HG03159 (cell line): ENCODE results near the gene RNF227.

ENCODE experiments used
- ATAC-seq: cut with Tn5 transposase; IDR thresholded peaks from one replicate; pipeline ENCODE4 v1.9.1; 2021; ENCODE audit warnings: mild to moderate bottlenecking, moderate library complexity; ENCODE audit not compliant: unreplicated experiment

The RNF227 gene

DNA sequence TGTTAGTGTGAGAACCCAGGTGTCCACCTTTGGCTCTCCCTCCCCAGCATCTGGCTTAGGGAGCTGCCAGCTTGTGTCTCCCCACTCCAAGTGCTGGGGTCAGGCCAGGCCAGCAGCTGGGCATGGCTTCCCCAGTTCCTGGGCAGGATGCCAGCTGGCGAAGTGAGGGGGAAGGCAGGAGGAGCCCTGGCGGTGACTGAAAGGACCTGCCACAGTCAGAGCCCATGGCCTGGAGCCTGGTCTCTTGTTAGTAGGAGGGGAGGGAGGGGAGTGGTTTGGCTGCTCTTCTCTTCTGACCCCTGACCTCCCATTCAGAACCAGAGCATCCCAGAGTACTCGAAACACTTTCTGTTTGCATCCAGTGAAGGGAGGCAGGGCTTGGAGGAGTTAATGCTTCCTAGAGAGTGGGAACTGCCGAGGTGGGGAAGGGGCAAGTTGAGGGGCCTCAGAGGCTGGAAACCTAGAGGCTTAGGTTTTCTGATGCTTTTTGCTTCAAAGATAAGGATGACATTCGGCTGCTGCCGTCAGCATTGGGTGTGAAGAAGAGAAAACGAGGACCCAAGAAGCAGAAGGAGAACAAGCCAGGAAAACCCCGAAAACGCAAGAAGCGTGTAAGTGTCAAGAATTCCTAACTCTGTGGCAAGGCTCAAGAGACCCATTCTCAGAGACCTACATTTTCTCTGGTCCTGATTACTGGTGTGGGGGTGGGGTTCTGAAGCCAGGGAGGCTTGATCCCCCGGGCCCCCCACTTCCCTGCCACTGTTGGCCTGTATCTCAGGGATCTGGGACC is 26.7 kb downstream of the RNF227 start:
- ATAC-seq = no peak

DNA sequence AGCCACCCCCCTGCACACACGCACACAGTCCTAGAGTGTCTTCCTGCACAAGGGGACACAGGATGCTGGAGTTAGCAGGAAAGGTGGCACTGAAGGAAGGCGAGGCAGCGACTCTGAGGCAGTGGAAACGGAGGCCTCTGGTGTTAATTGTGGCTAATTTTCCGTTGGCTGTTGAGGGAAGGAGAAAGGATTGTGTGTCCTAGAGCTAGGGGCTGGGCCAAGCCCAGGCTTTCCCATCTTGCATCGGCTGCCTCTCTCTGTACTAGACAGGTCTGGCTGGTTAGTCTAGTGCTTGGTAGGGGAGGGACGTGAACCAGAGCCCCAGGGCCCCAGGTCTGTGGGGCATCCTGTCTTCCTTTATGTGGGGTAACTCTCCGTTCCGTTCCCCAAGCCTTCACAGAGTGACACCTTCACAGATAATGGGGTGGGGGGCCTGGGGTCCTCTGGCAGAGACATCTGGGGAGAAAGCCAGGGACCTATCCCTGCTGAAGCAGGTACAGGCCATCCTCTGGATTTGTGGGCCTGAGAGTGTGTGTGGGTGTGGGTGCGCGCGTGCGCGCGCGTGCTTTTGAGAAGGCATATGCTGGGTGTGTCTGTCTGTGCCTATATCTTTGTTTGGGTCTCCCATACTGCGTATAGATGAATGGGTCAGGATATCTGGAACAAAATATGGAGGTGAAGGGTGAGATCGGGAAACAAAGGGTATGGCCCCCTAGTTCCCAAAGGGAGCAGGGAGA is 27.7 kb downstream of the RNF227 start, which contains the start of gene CHD3:
Gene CHD3 (plus strand): TSS at position 606 of the 737 bp plus-strand sequence. CDS start 212 bp downstream, outside the sequence.
- no peak for ATAC-seq

DNA sequence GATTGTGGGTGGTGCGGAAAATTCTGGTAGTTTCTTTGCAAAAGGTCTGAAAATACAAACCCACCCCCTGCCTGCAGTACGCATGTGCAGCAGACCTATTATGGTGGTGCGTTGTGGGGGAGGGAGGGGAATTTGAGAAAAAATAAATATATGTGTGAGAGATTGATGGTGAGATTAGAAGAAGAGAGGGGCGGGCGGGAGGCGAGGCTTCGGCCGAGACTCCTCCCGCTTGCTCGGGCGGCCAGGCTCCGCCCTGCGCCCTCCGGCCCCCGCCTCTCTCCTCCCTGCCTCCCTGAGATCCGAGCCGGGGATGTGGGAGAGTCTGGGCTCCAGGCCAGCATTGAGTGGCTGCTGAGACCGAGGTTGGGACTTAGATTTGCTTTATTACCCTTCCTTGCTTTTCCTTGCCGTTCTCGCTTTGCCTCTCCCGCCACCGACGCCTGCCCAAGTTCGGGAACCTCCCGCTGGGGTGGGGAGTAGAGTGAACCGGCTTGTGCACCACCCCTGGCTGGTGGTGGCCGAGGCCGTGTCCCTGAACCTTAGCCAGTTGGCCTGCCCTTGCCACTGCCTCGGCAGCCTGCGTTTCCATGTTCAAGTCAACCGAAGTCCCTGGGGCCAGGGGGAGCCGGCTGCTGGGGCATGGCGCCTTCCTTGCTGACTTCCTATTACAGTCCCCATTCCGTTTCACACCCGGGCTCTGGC is 28.5 kb downstream of the RNF227 start:
- peak; percentile 36 for ATAC-seq

DNA sequence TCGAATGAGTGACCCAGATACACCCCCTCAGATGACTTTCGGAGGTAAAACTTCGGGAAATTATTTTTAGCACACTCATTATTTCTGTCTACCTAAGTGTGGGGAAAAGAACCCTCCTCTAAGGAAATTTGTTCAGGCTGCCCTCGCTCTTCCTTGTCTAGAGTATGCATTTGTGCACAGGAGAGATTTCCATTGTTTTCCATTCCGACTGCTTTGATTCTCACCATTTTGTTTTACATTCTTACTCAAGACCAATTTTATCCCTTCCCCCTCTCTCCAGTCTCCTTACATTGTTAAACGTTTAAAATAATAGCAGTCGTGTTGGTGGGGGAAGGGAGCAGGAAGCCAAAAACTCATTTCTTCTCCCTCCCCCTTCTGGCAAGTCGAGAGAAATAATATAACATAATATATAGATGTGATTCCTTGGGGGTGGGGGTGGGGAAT is 29.0 kb downstream of the RNF227 start:
- no peak for ATAC-seq

DNA sequence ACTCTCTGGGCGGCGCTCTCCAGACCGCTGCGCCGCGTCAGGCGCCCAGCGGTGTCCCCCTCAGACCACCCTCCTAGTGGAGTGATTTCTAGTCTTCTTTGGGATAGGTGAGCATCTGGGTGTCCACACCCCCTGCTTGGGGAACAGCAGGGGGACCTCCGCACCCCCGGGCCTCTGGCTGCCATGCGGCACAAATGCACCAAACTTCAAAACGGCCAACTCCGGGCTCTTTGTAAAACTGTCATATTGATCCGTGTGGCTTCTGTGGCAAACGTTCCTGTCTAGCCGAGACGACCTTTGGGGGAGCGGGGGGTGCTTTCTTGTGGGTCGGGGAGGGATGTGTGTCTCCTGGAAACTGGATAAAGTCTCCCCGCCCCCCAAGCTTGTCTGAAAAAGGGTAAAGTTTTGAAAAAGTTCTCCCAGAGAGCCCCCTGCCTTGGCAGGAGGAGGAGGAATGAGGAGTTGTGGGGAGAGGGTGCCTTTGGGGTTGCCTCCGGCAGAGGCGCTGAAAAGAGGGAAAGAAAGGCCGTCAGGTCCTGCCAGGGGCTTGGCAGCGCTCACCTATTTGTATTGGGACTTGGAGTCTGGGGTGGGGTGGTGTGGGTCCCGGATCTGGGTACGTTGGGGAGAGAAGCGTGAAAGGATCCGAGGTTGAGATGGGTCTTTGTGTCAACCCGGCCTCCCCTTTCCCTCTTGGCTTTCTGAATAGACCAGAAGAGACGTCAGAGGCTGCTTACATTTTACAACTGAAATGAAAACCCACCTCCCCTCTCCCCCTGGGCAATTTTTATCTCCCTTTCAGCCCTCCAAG is 29.7 kb downstream of the RNF227 start:
- ATAC-seq = no peak

DNA sequence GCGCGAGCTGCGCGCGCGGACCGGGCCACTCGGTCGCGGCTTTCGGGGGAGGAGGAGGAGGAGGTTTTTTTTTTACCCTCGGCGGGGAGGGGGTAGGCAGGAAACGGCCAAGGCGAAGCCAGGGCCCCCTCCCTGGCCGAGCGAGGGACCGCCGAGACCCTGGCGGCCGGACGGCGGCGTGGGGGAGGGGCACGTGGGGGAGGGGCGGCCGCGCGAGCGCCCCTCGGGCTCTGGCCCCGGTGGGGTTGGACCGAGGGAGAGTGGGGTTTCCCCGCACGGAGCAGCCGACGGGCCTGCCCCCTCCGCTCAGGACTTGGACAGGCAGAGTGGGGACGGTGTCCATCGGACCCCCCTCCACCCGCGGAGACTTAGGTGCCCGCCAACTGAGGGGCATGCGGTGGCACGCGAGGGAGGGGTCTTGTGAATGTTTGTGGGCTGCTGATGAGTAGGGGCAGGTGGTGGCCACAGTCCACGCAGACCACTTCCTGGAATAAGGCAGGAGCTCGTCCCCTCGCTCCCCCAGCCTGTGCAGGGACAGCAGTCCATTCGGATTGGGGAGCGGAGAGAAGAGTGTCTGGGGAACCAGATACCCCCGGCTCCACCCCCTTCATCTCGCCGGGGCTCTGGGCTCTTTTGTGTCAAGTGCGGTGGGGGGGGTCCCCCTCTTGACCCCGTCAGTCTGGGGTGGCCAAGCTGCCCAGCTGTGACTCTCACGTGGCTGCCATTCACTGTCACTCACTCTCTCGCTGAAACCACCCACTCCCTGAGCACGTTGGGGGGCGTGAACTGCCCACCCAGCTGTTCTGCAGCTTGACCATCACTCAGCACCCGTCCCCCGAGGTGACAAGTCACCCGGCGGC is 30.5 kb downstream of the RNF227 start:
- ATAC-seq = no peak

DNA sequence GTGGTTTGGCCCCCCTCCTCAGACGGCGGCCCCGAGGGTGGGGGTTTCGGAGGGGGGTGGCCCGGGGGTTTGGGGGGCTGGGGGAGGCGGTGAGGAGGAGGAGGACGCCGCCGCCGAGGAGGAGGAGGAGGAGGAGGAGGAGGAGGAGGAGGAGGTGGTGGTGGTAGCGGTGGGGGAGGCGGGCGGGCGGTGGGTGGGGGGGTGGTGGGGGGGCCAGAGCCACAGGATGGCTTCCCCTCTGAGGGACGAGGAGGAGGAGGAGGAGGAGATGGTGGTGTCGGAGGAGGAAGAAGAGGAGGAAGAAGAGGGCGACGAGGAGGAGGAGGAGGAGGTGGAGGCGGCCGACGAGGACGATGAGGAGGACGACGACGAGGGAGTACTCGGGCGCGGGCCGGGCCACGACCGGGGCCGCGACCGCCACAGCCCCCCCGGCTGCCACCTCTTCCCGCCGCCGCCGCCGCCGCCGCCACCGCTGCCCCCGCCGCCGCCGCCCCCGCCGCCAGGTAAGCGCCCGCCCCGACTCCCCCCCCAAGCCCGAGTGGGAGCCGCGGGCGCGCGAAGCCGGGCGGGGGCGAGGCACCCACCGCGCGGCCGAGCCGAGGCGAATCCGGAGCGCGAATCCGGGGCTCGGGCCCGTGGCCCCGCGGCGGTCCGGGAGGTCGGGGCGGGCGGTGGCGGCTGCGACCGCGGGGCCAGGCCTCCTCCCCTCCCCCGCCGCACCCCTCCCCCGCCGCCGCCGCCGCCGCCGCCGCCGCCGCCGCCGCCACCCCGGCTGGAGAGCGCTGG is 31.3 kb downstream of the RNF227 start:
- ATAC-seq = no peak

DNA sequence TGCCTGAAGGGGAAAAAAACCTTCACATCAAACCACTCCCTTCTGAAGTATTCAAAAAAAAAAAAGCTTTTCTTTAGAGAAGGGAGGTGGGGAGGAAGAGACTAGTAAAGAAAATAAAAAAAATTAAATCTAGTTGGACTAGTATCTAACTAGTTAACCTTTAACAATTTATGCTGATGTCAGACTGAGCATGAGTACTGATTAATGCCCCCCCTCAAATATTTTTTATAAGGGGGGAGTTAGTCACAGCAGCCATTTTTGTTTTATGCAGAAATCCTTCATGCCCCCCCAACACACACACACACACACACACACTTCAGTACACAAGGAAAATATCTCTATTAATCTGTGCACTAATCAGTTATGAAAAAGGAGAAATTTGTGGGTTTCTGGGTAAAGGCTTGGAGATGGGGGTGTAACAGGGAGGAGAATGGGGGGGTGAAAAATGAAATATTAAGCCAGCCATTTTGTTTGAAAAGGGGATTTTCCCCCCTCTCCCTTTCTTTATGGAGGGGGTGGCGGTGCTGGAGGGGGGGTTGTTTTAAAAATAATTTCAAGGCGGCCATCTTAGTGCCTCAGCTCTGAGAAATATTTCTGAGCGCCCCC is 32.2 kb downstream of the RNF227 start:
- ATAC-seq = no peak

DNA sequence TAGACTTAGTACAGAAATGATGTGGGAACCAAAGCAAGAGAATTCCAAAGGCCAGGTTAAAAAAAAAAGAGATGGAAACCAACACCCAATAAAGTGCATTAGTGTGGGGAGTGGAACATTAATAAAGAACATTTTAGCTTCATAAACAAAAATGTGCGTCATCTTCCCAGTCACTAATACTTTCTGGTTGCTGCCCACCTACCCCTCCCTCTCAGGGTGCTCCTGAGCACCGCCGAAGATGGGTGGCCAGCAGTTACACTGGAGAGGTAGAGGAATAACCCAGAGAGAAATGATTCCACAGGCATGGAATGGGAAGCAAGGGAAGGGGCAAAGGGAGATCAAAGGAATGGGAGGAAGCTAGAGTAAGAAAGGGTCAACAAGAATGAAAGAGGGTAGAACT is 33.5 kb downstream of the RNF227 start:
- ATAC-seq = no peak

DNA sequence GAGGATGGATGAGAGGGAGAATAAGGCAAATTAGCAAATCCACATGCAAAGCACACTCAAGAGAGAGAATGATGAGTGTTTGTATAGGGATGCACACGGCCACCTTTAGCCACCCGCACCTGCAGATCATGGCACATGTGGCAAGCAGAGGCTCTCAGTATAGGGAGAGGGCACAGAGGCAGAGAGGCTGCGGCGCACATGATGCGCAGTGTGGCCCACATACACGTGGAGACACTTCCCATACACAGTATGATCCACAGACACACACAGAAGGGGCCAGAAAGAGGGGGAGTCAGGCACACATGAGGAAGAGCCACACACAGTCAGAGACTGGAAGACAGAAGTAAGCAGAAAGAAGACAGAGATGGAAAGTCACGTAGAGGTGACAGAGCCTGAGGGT is 34.0 kb downstream of the RNF227 start:
- no peak for ATAC-seq

DNA sequence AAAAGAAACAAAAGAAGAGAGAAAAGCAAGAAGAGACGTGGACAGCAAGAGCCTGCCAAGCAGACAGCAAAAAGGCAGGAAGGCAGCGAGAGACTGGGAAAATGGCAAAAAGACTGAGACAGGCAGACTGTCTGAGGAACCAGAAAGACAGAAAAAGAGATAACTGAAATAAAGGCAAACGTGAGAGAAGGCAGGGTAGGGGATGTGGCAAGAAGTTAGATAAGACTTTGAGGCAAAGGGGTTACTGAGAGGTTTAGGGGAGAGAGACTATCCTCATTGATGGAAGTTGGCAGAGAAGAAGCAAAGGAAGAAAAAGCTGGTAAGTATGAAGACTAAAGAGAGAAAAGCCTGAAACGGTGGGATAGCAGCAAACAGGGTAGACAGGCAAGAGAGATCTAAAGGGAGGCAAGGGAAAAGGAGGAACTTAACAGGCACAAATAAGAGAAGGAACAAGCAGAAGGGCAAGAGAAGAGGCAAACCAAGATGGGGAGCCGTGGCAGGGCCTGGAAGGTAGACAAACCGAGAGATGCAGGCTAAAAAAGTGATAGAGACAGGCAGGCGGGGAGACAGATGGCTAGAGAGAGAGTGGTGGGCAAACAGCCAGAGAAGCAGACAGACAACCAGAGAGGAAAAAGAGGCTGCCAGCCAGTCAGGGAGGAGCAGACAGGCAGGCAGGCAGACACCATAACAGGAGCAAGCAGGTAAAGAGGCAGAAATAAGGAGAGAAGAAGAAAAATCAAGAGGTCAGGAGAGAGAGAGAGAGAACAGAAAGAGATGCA is 34.6 kb downstream of the RNF227 start:
- ATAC-seq = no peak

DNA sequence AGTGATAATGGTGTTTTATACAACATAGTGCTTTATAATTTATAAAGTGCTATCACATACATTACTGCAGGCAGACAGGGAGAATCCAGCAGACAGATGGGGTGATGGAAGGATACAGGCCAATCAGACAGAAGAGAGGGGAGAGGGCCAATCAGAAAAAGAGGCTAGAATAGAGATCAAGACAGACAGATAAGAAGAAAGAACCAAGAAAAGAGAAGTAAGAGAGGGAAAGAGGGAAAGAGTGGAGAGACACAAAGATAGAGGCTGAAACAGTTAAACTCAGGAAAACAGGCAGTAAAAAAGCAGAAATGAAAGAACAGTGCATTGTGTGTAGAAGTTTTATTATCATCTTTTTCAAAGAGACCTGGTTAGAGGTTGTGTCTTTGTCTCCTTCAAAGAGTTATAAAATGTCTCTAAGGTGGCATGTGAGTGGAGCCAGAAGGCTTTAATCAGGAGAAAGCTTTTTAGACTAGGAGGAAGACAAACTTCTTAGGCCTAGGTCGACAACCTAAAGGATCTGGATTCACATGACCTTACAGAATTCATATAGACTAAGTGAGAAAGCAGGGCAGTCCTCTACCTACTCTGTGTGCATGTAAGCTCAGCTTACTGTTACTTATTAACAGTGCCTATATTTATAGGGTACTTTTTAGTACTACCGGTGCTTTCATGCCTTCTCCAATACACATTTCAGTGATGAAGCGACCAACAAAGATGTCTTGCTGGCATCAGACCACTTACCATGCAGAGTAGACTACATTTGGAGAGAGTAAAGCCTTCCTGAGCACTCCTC is 35.8 kb downstream of the RNF227 start:
- ATAC-seq = no peak

DNA sequence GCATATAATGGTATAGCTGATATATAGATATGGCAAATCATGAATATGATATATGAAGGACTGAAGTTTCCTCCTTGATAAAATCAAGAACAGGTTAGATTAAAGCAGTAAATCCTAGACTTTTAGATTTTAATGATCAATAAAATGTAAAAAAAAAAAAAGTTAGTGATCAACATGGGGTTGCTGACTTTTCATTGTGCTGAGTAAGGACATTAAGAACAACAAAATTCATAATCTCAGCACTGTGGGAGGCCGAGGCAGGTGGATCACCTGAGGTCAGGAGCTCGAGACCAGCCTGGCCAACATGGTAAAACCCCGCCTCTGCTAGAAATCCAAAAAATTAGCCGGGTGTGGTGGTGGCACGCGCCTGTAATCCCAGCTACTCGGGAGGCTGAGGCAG is 37.9 kb downstream of the RNF227 start:
- ATAC-seq = no peak

DNA sequence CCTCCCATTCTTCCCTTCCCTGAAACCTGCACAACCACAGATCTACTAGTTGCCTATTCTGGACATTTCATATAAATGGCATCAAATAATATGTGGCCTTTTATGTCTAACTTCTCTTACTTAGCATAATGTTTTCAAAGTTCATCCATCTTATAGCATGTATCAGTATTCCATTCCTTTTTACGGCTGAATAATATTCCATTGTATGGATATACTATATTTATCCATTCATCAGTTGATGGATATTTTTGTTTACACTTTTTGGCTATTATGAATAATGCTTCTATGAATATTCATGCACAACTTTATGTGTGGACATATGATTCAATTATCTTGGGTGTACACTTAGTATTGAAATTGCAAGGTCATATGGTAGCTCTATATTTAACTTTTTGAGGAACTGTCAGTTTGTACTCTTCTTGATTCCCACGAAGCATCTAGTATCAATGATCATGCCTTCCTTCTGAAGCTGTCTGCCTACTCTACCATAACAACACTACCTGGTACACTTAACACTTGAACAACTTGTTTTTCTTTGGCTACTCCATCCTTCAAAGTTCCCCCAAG is 40.2 kb downstream of the RNF227 start:
- no peak for ATAC-seq

DNA sequence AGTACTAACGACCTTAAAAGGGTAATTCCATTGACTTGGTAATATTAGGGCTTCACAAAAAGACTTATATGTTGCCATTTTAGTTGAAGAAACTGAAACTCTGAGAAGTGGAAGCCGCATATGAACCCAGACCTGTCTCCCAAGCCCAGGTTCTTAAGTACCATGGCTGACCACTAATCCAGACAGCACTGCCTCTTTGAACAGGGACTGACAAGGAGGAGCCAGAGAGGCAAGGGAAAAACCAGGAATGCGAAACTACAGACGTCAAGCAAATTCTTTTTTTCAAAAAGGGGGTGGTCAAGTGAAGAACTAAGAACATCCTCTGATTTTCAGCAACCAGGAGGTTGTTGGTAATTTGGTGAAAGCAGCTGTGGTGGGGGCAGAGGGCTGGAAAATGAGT is 43.0 kb downstream of the RNF227 start:
- ATAC-seq = no peak

DNA sequence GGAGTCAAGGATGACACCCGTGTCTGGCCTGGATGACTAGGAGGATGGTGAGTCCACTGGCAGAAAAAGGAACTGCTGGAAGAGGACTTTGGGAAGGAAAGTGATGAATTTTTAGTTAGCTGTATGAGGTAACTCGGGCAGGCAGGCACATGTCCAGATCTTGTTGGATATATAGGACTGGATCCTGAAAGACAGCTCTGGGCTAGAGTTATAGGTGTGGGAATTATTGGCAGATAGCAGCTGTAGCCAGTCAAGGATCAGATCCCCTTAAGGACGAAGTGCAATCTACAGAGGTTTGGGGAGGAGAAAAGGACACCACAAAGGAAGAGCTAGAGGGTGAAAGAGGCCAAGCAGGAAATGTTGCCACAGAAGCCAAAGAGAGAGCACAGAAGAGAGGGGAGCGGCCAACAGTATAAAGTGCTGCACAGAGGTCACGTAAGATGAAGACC is 48.2 kb downstream of the RNF227 start:
- no peak for ATAC-seq
